Neural progenitor cell (in vitro differentiated cells): Measurements from ENCODE around the gene MAP2. TPM values are rescaled to one million over a fixed set of nuclear protein-coding genes. Genes with fewer than 3 reads are reported as not detected.

Experiments used
- DNase-seq: peaks from one replicate; pipeline ENCODE4 v3.0.0-alpha.2; 2016; ENCODE audit warnings: low spot score
- H2AFZ ChIP-seq: fragments of 200-600 bp; sonication (generic); replicated peaks from 2 replicates; pipeline ENCODE4 v1.6.1; 2016; ENCODE audit warnings: antibody characterized with exemption
- H3F3A ChIP-seq: fragments of 200-600 bp; sonication (generic); 2 replicates; pipeline ENCODE4 v1.6.1; 2016; ENCODE audit warnings: antibody characterized with exemption, low read depth
- H3K27ac ChIP-seq: fragments of 200-600 bp; sonication (generic); 2 replicates; pipeline ENCODE4 v1.5.1; 2016; ENCODE audit warnings: mild to moderate bottlenecking
- H3K27me3 ChIP-seq: fragments of 200-600 bp; sonication (generic); 2 replicates; pipeline ENCODE4 v1.6.1; 2016; ENCODE audit warnings: mild to moderate bottlenecking, moderate library complexity
- H3K36me3 ChIP-seq: fragments of 200-600 bp; sonication (generic); 2 replicates; pipeline ENCODE4 v1.5.1; 2016
- H3K4me1 ChIP-seq: fragments of 200-600 bp; sonication (generic); 2 replicates; pipeline ENCODE4 v1.6.1; 2016; ENCODE audit warnings: mixed run types
- H3K4me2 ChIP-seq: fragments of 200-600 bp; sonication (generic); 2 replicates; pipeline ENCODE4 v1.6.1; 2016
- H3K4me3 ChIP-seq: fragments of 200-600 bp; sonication (generic); 2 replicates; pipeline ENCODE4 v1.5.1; 2016
- H3K79me2 ChIP-seq: fragments of 200-600 bp; sonication (generic); 2 replicates; pipeline ENCODE4 v1.6.1; 2016; ENCODE audit warnings: low read depth
- H3K9ac ChIP-seq: fragments of 200-600 bp; sonication (generic); 2 replicates; pipeline ENCODE4 v1.6.1; 2016
- H3K9me3 ChIP-seq: fragments of 200-600 bp; sonication (generic); 2 replicates; pipeline ENCODE4 v1.5.1; 2016; ENCODE audit warnings: low read depth
- H4K20me1 ChIP-seq: fragments of 200-600 bp; sonication (generic); 2 replicates; pipeline ENCODE4 v1.6.1; 2016; ENCODE audit warnings: low read depth
- H3K27ac Mint-ChIP-seq: 3 replicates; pipeline ENCODE4 v1.8.0; 2021; ENCODE audit warnings: mixed read lengths
- H3K27me3 Mint-ChIP-seq: 2 replicates; pipeline ENCODE4 v1.8.0; 2022; ENCODE audit warnings: low read depth, mild to moderate bottlenecking, inconsistent platforms, moderate library complexity, mixed read lengths; ENCODE audit not compliant: insufficient read depth
- H3K36me3 Mint-ChIP-seq: 3 replicates; pipeline ENCODE4 v1.8.0; 2021; ENCODE audit warnings: mixed read lengths
- H3K4me1 Mint-ChIP-seq: 3 replicates; pipeline ENCODE4 v1.8.0; 2021; ENCODE audit warnings: mixed read lengths
- H3K4me3 Mint-ChIP-seq: 3 replicates; pipeline ENCODE4 v1.8.0; 2021; ENCODE audit warnings: mild to moderate bottlenecking, moderate library complexity, mixed read lengths
- H3K9me3 Mint-ChIP-seq: 3 replicates; pipeline ENCODE4 v1.8.0; 2020; ENCODE audit warnings: mixed read lengths
- CTCF ChIP-seq: fragments of 200-600 bp; sonication (generic); IDR thresholded peaks from 2 replicates; pipeline ENCODE4 v1.5.1; 2017; ENCODE audit warnings: antibody characterized with exemption, mild to moderate bottlenecking
- EZH2 ChIP-seq: fragments of 200-600 bp; sonication (generic); IDR thresholded peaks from 2 replicates; pipeline ENCODE4 v1.6.1; 2017; ENCODE audit warnings: antibody characterized with exemption, mild to moderate bottlenecking, moderate library complexity
- EZH2phosphoT487 ChIP-seq: fragments of 200-600 bp; sonication (generic); IDR thresholded peaks from 2 replicates; pipeline ENCODE4 v1.6.1; 2017; ENCODE audit warnings: antibody characterized with exemption
- total RNA-seq: library from RNA; depleted of rRNA; stranded (reverse); fragments of >200 nt; gene quantifications from 2 replicates; pipeline ENCODE4 v1.2.3, GENCODE V29; 2015; ENCODE audit warnings: low replicate concordance

Gene MAP2
- total RNA-seq, 1 donor from 2014 or later = 102 TPM

DNA sequence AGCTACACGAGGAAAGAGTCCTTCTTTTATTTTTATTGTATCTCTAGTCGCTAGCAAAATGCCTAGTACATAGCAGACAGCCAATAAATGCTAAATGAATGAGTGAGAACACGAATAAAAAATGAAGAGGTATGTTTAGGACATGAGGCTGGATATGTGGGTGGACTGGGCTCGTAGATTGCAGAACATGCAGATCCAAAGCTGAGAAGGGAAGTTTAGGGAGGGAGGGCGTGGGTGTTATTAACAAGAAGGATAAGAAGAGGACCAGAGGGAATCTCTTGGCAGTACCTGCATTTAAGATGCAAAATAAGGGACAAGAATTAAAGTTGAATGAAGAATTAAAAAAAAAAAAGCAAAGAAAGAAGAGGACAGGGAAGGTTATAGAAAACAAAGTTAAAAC, 161.1 kb downstream of the MAP2 start:
- DNase-seq = no peak
- peaks cover 47% of the 10 kb centered on the region for H3K4me1 Mint-ChIP-seq
- H3K79me2 ChIP-seq = no peaks in the 10 kb centered on the region
- H3K27me3 Mint-ChIP-seq = no peaks in the 10 kb centered on the region
- H3K9ac ChIP-seq = no peak overlapping the region
- peaks cover 3% of the 10 kb centered on the region for H3K4me1 ChIP-seq
- no peaks in the 10 kb centered on the region for H3K9me3 Mint-ChIP-seq
- H3K27ac Mint-ChIP-seq = no peak overlapping the region
- H3K9me3 ChIP-seq = no peaks in the 10 kb centered on the region
- H3K36me3 ChIP-seq = no peaks in the 10 kb centered on the region
- H3F3A ChIP-seq = peaks cover 3% of the 10 kb centered on the region
- no peaks in the 10 kb centered on the region for H3K27me3 ChIP-seq
- no peaks in the 10 kb centered on the region for H4K20me1 ChIP-seq
- no peak overlapping the region for H2AFZ ChIP-seq
- no peak for TF ChIP-seq EZH2phosphoT487
- TF ChIP-seq EZH2 = no peak
- TF ChIP-seq CTCF = no peak
- no peak overlapping the region for H3K4me2 ChIP-seq
- peaks cover 50% of the 10 kb centered on the region for H3K36me3 Mint-ChIP-seq
- H3K4me3 Mint-ChIP-seq = peak overlapping the region; percentile 16
- H3K27ac ChIP-seq = no peak overlapping the region
- no peak overlapping the region for H3K4me3 ChIP-seq

- H3K4me3 ChIP-seq = no peak overlapping the region
- Mint-ChIP-seq H3K27ac (peak overlapping the region; percentile 44), H3K27me3 (no peaks in the 10 kb centered on the region), H3K4me1 (peaks cover 29% of the 10 kb centered on the region), H3K9me3 (peaks cover 4% of the 10 kb centered on the region), H3K4me3 (no peak overlapping the region), H3K36me3 (peaks cover 54% of the 10 kb centered on the region)
- H3K79me2 ChIP-seq = no peaks in the 10 kb centered on the region
- H2AFZ ChIP-seq = no peak overlapping the region
- no peaks in the 10 kb centered on the region for H3K36me3 ChIP-seq
- TF ChIP-seq EZH2phosphoT487 (no peak), CTCF (no peak)
- H3F3A ChIP-seq = no peaks in the 10 kb centered on the region
- H3K9ac ChIP-seq = no peak overlapping the region
- no peak overlapping the region for H3K27ac ChIP-seq
- H3K27me3 ChIP-seq = no peaks in the 10 kb centered on the region
- DNase-seq = no peak
- no peaks in the 10 kb centered on the region for H3K4me1 ChIP-seq
- H4K20me1 ChIP-seq = no peaks in the 10 kb centered on the region
- no peak overlapping the region for H3K4me2 ChIP-seq
- no peaks in the 10 kb centered on the region for H3K9me3 ChIP-seq
Measured at GRCh38 chr2:209591021-209591420, 167.2 kb downstream of the MAP2 start.

DNA sequence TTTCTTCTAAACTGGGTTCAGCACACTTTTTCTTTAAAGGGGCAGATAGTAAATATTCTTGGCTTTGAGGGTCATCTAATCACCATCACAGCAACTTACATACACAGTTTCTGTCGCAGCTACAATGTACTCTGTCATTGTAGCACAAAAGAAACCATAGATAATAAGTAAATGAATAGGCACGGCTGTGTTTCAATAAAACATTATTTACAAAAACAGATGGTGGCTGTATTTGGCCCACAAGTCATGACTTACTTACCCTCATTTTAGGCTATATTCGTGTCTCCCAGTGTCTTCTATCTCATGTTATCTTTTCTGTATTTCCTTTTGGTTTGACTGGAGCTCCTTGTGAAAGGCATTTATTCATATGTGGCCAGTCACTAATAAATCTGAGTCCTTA, 168.3 kb downstream of the MAP2 start:
- Histone ChIP-seq H3K27me3 (no peaks in the 10 kb centered on the region), H3K27ac (no peak overlapping the region), H3K4me3 (no peak overlapping the region), H3K9ac (no peak overlapping the region), H3K36me3 (no peaks in the 10 kb centered on the region), H3K79me2 (no peaks in the 10 kb centered on the region), H3K4me1 (no peaks in the 10 kb centered on the region), H2AFZ (no peak overlapping the region), H3F3A (no peaks in the 10 kb centered on the region), H3K4me2 (no peak overlapping the region), H4K20me1 (no peaks in the 10 kb centered on the region), H3K9me3 (no peaks in the 10 kb centered on the region)
- no peak overlapping the region for H3K4me3 Mint-ChIP-seq
- peaks cover 19% of the 10 kb centered on the region for H3K4me1 Mint-ChIP-seq
- no peak for DNase-seq
- H3K36me3 Mint-ChIP-seq = peaks cover 52% of the 10 kb centered on the region
- H3K9me3 Mint-ChIP-seq = peaks cover 4% of the 10 kb centered on the region
- H3K27me3 Mint-ChIP-seq = no peaks in the 10 kb centered on the region
- TF ChIP-seq CTCF (no peak), EZH2phosphoT487 (no peak), EZH2 (no peak)
- peak overlapping the region; percentile 39 for H3K27ac Mint-ChIP-seq

DNA sequence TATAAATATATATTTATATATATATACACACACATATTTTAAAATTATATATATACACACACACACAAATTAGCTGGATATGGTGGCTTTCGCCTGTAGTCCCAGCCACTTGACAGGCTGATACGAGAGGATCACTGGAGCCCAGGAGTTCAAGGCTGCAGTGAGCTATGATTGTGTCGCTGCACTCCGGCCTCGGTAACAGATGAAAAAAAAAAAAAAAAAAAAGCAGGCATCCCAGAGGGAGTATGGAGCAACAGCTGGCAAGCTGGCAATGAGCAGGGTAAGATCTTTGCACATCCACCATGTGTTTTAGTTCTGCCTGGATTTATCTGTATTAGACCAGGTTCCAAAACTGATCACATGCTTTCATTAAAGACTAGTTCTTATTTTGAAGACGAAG, 170.1 kb downstream of the MAP2 start:
- no peaks in the 10 kb centered on the region for H3K36me3 ChIP-seq
- H2AFZ ChIP-seq = no peak overlapping the region
- no peaks in the 10 kb centered on the region for H3F3A ChIP-seq
- H3K27ac ChIP-seq = no peak overlapping the region
- no peaks in the 10 kb centered on the region for H3K4me1 ChIP-seq
- TF ChIP-seq EZH2 (no peak), EZH2phosphoT487 (no peak)
- no peak overlapping the region for H3K4me3 ChIP-seq
- H3K27me3 ChIP-seq = no peaks in the 10 kb centered on the region
- H3K9me3 Mint-ChIP-seq = peaks cover 9% of the 10 kb centered on the region
- H4K20me1 ChIP-seq = no peaks in the 10 kb centered on the region
- no peak overlapping the region for H3K4me2 ChIP-seq
- no peak overlapping the region for H3K27ac Mint-ChIP-seq
- DNase-seq = no peak
- H3K4me1 Mint-ChIP-seq = peaks cover 15% of the 10 kb centered on the region
- H3K36me3 Mint-ChIP-seq = peaks cover 49% of the 10 kb centered on the region
- H3K4me3 Mint-ChIP-seq = no peak overlapping the region
- H3K27me3 Mint-ChIP-seq = no peaks in the 10 kb centered on the region
- no peaks in the 10 kb centered on the region for H3K79me2 ChIP-seq
- H3K9me3 ChIP-seq = no peaks in the 10 kb centered on the region
- no peak overlapping the region for H3K9ac ChIP-seq
